Ishikawa (cell line): ENCODE measurements around the gene WDR4.

Experiments
- CEBPB ChIP-seq: IDR thresholded peaks from 2 replicates; pipeline ENCODE4 v1.6.1; 2012
- CREB1 ChIP-seq: IDR thresholded peaks from 2 replicates; pipeline ENCODE4 v1.6.1; 2012; ENCODE audit warnings: low read depth
- EGR1 ChIP-seq: IDR thresholded peaks from 2 replicates; pipeline ENCODE4 v1.6.1; 2012
- EP300 ChIP-seq: IDR thresholded peaks from 2 replicates; pipeline ENCODE4 v1.6.1; 2012; ENCODE audit warnings: borderline replicate concordance
- FOXM1 ChIP-seq: IDR thresholded peaks from 2 replicates; pipeline ENCODE4 v1.6.1; 2012; ENCODE audit warnings: low read depth, borderline replicate concordance
- NFIC ChIP-seq: IDR thresholded peaks from 2 replicates; pipeline ENCODE4 v1.6.1; 2012
- RAD21 ChIP-seq: IDR thresholded peaks from 2 replicates; pipeline ENCODE4 v1.6.1; 2012; ENCODE audit warnings: low read depth
- TAF1 ChIP-seq: IDR thresholded peaks from 2 replicates; pipeline ENCODE4 v1.6.1; 2012; ENCODE audit warnings: low read depth, mild to moderate bottlenecking
- TCF12 ChIP-seq: IDR thresholded peaks from 2 replicates; pipeline ENCODE4 v1.6.1; 2012; ENCODE audit warnings: low read depth
- TEAD4 ChIP-seq: IDR thresholded peaks from 2 replicates; pipeline ENCODE4 v1.6.1; 2012
- YY1 ChIP-seq: IDR thresholded peaks from 2 replicates; pipeline ENCODE4 v1.6.1; 2012; ENCODE audit warnings: low read depth
- ZBTB7A ChIP-seq: IDR thresholded peaks from 2 replicates; pipeline ENCODE4 v1.6.1; 2012; ENCODE audit warnings: low read depth
- TF ChIP-seq, protein P1 (sequence below): IDR thresholded peaks from 2 replicates; pipeline ENCODE4 v1.6.1; 2012
- TF ChIP-seq, protein P2 (sequence below): IDR thresholded peaks from 2 replicates; pipeline ENCODE4 v1.6.1; 2012
- TF ChIP-seq, protein P3 (sequence below): IDR thresholded peaks from 2 replicates; pipeline ENCODE4 v1.6.1; 2012; ENCODE audit warnings: low read depth, mild to moderate bottlenecking

Gene WDR4

DNA sequence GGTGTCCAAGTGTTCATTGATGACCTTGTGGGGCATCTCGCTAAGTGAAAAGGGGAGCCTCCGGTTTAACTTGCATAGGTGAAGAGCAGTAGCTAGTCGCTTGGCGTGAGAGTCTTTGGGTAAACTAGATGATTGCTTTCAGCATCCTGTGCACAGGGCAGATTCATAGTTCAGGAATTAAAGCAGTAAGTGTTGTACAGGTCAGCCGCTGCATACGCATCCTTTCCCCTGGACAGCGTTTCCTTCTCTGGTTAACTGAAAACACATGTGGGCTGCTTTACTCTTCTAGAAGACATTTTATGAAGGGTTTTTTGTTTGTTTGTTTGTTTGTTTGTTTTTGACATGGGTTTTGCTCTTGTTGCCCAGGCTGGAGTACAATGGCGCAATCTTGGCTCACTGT, 25.9 kb upstream of the WDR4 start:
- TF ChIP-seq TEAD4 (no peak), ZBTB7A (no peak), FOXM1 (no peak), RAD21 (no peak), NFIC (no peak), YY1 (no peak), EGR1 (no peak), CREB1 (no peak), TCF12 (no peak), TAF1 (no peak), EP300 (no peak), CEBPB (no peak)
- TF ChIP-seq, protein P1, sequence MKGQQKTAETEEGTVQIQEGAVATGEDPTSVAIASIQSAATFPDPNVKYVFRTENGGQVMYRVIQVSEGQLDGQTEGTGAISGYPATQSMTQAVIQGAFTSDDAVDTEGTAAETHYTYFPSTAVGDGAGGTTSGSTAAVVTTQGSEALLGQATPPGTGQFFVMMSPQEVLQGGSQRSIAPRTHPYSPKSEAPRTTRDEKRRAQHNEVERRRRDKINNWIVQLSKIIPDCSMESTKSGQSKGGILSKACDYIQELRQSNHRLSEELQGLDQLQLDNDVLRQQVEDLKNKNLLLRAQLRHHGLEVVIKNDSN: no peak
- TF ChIP-seq, protein P2, sequence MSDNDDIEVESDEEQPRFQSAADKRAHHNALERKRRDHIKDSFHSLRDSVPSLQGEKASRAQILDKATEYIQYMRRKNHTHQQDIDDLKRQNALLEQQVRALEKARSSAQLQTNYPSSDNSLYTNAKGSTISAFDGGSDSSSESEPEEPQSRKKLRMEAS: no peak
- TF ChIP-seq, protein P3, sequence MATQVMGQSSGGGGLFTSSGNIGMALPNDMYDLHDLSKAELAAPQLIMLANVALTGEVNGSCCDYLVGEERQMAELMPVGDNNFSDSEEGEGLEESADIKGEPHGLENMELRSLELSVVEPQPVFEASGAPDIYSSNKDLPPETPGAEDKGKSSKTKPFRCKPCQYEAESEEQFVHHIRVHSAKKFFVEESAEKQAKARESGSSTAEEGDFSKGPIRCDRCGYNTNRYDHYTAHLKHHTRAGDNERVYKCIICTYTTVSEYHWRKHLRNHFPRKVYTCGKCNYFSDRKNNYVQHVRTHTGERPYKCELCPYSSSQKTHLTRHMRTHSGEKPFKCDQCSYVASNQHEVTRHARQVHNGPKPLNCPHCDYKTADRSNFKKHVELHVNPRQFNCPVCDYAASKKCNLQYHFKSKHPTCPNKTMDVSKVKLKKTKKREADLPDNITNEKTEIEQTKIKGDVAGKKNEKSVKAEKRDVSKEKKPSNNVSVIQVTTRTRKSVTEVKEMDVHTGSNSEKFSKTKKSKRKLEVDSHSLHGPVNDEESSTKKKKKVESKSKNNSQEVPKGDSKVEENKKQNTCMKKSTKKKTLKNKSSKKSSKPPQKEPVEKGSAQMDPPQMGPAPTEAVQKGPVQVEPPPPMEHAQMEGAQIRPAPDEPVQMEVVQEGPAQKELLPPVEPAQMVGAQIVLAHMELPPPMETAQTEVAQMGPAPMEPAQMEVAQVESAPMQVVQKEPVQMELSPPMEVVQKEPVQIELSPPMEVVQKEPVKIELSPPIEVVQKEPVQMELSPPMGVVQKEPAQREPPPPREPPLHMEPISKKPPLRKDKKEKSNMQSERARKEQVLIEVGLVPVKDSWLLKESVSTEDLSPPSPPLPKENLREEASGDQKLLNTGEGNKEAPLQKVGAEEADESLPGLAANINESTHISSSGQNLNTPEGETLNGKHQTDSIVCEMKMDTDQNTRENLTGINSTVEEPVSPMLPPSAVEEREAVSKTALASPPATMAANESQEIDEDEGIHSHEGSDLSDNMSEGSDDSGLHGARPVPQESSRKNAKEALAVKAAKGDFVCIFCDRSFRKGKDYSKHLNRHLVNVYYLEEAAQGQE: no peak

DNA sequence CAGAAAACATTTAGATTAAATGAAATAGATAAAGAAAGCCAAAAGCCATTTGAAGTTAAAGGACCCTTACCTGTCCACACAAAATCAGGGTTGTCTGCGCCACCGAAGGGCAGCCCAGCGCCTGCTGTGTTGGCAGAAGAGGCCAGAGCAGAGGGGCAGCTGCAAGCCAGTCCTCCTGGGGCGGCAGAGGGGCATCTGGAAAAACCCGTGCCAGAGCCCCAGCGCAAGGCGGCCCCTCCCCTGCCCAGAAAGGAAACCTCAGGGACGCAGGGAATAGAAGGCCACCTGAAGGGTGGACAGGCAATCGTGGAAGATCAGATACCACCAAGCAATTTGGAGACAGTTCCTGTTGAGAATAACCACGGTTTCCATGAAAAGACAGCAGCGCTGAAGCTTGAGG, 24.5 kb upstream of the WDR4 start:
- TF ChIP-seq EP300 (no peak), CREB1 (no peak), CEBPB (no peak), EGR1 (no peak)
- TF ChIP-seq, protein P1: no peak

DNA sequence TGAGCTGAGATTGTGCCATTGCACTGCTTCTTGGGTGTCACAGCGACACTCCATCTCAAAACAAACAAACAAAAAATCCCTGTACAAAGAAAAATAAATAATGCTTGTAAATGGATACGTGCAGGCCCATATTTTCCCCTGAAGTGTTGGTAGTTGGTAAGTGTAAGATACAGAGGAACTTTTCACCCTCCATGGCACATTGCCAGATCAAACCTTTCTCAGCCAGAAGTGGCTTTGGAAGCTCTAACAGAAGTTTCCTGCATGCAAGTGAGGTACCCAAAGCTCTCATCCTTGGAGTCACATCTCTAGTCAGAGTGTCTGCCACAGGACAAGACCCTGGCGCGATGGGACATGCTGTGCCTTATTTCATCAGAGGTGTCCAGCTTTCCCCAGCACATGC, 21.1 kb upstream of the WDR4 start:
- TF ChIP-seq NFIC (no peak), CEBPB (no peak), EGR1 (no peak), RAD21 (no peak), TEAD4 (no peak), TCF12 (no peak), TAF1 (no peak)
- TF ChIP-seq, protein P3: no peak

DNA sequence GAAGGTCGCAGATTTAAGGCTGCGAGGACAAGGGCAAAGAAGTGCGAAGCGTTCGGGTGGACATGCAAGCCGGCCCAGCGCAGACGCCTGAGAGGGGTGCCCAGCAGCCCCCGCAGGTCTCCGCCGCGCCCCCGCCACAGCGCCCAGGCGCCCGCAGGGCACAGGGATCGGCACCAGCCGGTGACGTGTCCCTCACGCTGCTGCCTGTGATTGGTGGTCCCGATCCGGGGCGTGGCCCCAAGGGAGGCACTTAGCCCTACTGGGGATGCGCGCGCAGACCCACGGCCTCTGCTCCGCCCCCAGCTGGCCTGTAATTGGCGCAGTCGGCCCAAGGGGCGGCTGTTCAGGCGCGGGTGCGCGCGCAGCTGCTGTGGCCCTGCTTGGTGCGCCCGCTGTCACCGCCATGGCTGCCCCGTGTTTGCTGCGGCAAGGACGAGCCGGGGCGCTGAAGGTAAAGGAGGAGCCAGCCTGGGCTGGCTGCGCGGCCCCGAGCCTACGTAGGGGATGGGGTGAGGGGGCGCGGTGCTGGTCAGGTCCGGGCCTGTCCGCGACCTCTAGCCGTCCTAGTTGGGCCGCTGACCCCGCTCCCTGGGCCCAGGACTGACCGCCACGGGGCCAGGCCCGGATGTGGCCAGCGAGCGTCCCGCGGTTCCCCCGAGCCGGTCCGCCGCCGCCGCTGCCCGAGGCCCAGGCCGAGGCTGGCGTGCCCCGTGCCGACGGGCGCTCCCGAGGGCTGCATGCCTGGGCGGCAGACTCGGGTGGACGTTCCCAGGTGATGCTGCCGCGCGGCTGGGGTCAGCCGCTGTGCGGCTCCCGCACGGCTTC, 13.8 kb upstream of the WDR4 start, which contains the start of gene NDUFV3:
TSS of gene NDUFV3 (plus strand) at position 379 of the 825 bp plus-strand sequence. CDS start at position 404, 25 bp downstream.
- TF ChIP-seq TCF12 (no peak; the same call in 1 of the 2 replicates), TAF1 (peak; percentile 99), FOXM1 (no peak), YY1 (peak; percentile 94), CEBPB (no peak), EGR1 (peak; percentile 71), CREB1 (peak; percentile 84), ZBTB7A (no peak; the same call in 1 of the 2 replicates)
- TF ChIP-seq, protein P2: no peak; the same call in none of the 2 replicates
- TF ChIP-seq, protein P3: 0 out of 2 replicates have a peak, but pooled peaks have one; percentile 18
